CD8-positive, alpha-beta memory T cell (primary cell): ENCODE results near the gene ISX. TPM values are rescaled to one million over a fixed set of nuclear protein-coding genes. Genes with fewer than 3 reads are reported as not detected.

Source experiments
- CTCF ChIA-PET: fragments of 350-600 bp; sonication (Branson Sonifier 250); formaldehyde crosslinking; loops from one replicate; lab custom pipeline; 2021; ENCODE audit warnings: antibody characterized with exemption; lab: Charles Lee
- POLR2A ChIA-PET: fragments of 350-600 bp; sonication (Branson Sonifier 250); formaldehyde crosslinking; loops from one replicate; lab custom pipeline; 2021; ENCODE audit warnings: antibody characterized with exemption; lab: Charles Lee
- DNase-seq, 5 donors: peaks; one replicate each; pipeline versions ENCODE4 v3.0.0 to v3.0.0-alpha.2; 2020 to 2022; ENCODE audit warnings: mixed read lengths in 1 of 5
- H3K27ac ChIP-seq: one replicate; pipeline ENCODE4 v1.7.0; 2013; ENCODE audit warnings: low read depth, mild to moderate bottlenecking, low read length, moderate library complexity
- H3K27me3 ChIP-seq: 2 replicates; pipeline ENCODE4 v1.7.0; 2013; ENCODE audit warnings: low read length, mild to moderate bottlenecking; ENCODE audit not compliant: insufficient read depth, poor library complexity, severe bottlenecking
- H3K36me3 ChIP-seq: 2 replicates; pipeline ENCODE4 v1.7.0; 2013; ENCODE audit warnings: mild to moderate bottlenecking, low read length, moderate library complexity; ENCODE audit not compliant: insufficient read depth
- H3K4me1 ChIP-seq: 2 replicates; pipeline ENCODE4 v1.7.0; 2013; ENCODE audit warnings: mild to moderate bottlenecking, low read length, moderate library complexity; ENCODE audit not compliant: insufficient read depth
- H3K4me3 ChIP-seq: 2 replicates; pipeline ENCODE4 v1.7.0; 2013; ENCODE audit warnings: mild to moderate bottlenecking, low read length
- H3K9me3 ChIP-seq: 2 replicates; pipeline ENCODE4 v1.7.0; 2013; ENCODE audit warnings: mild to moderate bottlenecking, low read length
- H3K27ac Mint-ChIP-seq, 8 donors: one replicate each; pipeline ENCODE4 v1.8.0; 2020 to 2021; ENCODE audit warnings: mixed read lengths in 8 of 8, mild to moderate bottlenecking in 6 of 8, inconsistent platforms in 3 of 8, moderate library complexity in 3 of 8
- H3K27me3 Mint-ChIP-seq, 2 donors: one replicate each; pipeline ENCODE4 v1.8.0; 2020 to 2021; ENCODE audit warnings: mixed read lengths in 2 of 2, mild to moderate bottlenecking in 1 of 2, moderate library complexity in 1 of 2
- H3K36me3 Mint-ChIP-seq, 3 donors: one replicate each; pipeline ENCODE4 v1.8.0; 2020 to 2021; ENCODE audit warnings: mixed read lengths in 3 of 3, inconsistent platforms in 1 of 3, mild to moderate bottlenecking in 1 of 3
- H3K4me1 Mint-ChIP-seq, 3 donors: one replicate each; pipeline ENCODE4 v1.8.0; 2020 to 2021; ENCODE audit warnings: mixed read lengths in 3 of 3, inconsistent platforms in 1 of 3, mild to moderate bottlenecking in 1 of 3
- H3K4me3 Mint-ChIP-seq, 7 donors: one replicate each; pipeline ENCODE4 v1.8.0; 2020 to 2021; ENCODE audit warnings: mixed read lengths in 7 of 7, mild to moderate bottlenecking in 6 of 7, moderate library complexity in 4 of 7, inconsistent platforms in 2 of 7
- H3K9me3 Mint-ChIP-seq, 5 donors: one replicate each; pipeline ENCODE4 v1.8.0; 2020 to 2022; ENCODE audit warnings: mixed read lengths in 5 of 5, mild to moderate bottlenecking in 3 of 5, moderate library complexity in 2 of 5, inconsistent platforms in 1 of 5
- polyA plus RNA-seq: library from polyadenylated mRNA; unstranded; fragments of 300-500 nt; fragmentation: Illumina TruSeq; gene quantifications from one replicate; pipeline ENCODE4 v1.2.3, GENCODE V29; 2021
- total RNA-seq, 2 experiments: library from RNA; stranded (reverse); gene quantifications; one replicate each; pipeline ENCODE4 v1.2.3, GENCODE V29; 2021

ISX gene
- total and polyA plus RNA-seq, 3 experiments from 2014 or later, result not detected

- no peaks in the 10 kb centered on the region for H3K36me3 Mint-ChIP-seq
- Histone ChIP-seq H3K4me1 (no peaks in the 10 kb centered on the region), H3K9me3 (no peaks in the 10 kb centered on the region), H3K4me3 (no peak overlapping the region), H3K27ac (no peak overlapping the region), H3K27me3 (no peaks in the 10 kb centered on the region), H3K36me3 (no peaks in the 10 kb centered on the region)
- H3K9me3 Mint-ChIP-seq, result no peaks in the 10 kb centered on the region
- no peak for DNase-seq
- ChIA-PET CTCF (no interaction called here), POLR2A (no interaction called here)
- no peak overlapping the region for H3K27ac Mint-ChIP-seq
- peaks cover 8 to 32% of the 10 kb centered on the region in 2 donors for H3K27me3 Mint-ChIP-seq
- H3K4me1 Mint-ChIP-seq, result no peaks in the 10 kb centered on the region
- no peak overlapping the region for H3K4me3 Mint-ChIP-seq
Measured at GRCh38 chr22:35098921-35099320, 33.0 kb downstream of the ISX start.

GRCh38 chr22:35099883-35100282 is 33.9 kb downstream of the ISX start:
- no peaks in the 10 kb centered on the region for H3K36me3 ChIP-seq
- H3K27ac ChIP-seq, result no peak overlapping the region
- H3K27me3 Mint-ChIP-seq, result peaks cover 4 to 28% of the 10 kb centered on the region in 2 donors
- H3K27me3 ChIP-seq, result no peaks in the 10 kb centered on the region
- no peak overlapping the region for H3K4me3 ChIP-seq
- H3K27ac Mint-ChIP-seq, result no peak overlapping the region
- H3K36me3 Mint-ChIP-seq, result no peaks in the 10 kb centered on the region
- DNase-seq, result no peak
- ChIA-PET POLR2A (no interaction called here), CTCF (no interaction called here)
- H3K9me3 Mint-ChIP-seq, result no peaks in the 10 kb centered on the region
- H3K4me1 Mint-ChIP-seq, result no peaks in the 10 kb centered on the region
- H3K4me3 Mint-ChIP-seq, result no peak overlapping the region
- no peaks in the 10 kb centered on the region for H3K9me3 ChIP-seq
- no peaks in the 10 kb centered on the region for H3K4me1 ChIP-seq

DNA sequence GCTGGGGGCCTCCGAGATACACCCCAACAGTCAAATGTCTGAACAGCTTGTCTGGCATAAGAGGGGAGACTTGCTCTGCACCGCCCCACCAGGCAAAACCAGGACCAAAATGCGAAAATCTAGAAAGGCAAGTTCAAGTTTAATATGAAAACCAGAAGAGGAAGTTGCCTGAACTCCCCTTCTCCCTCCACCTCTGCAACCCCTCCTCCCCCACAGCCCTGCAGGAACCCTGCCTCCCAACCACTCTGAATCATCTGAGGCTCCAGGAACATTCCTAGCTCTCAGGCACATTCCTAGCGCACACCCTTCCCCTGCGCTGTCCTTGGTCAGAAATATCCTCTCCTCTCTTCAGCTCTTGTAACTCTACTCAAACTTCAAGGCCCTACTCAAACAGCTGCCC is 36.7 kb downstream of the ISX start:
- Mint-ChIP-seq H3K27me3 (peaks cover 0 to 6% of the 10 kb centered on the region in 2 donors), H3K4me3 (no peak overlapping the region), H3K36me3 (no peaks in the 10 kb centered on the region), H3K4me1 (no peaks in the 10 kb centered on the region), H3K27ac (no peak overlapping the region), H3K9me3 (no peaks in the 10 kb centered on the region)
- no peak for DNase-seq
- Histone ChIP-seq H3K4me1 (no peaks in the 10 kb centered on the region), H3K36me3 (no peaks in the 10 kb centered on the region), H3K9me3 (no peaks in the 10 kb centered on the region), H3K27me3 (no peaks in the 10 kb centered on the region), H3K4me3 (no peak overlapping the region), H3K27ac (no peak overlapping the region)
- ChIA-PET POLR2A (no interaction called here), CTCF (no interaction called here)

GRCh38 chr22:35103761-35104160 is 37.8 kb downstream of the ISX start:
- H3K36me3 ChIP-seq, result no peaks in the 10 kb centered on the region
- no peaks in the 10 kb centered on the region for H3K4me1 Mint-ChIP-seq
- H3K36me3 Mint-ChIP-seq, result no peaks in the 10 kb centered on the region
- H3K9me3 ChIP-seq, result no peaks in the 10 kb centered on the region
- no peak overlapping the region for H3K4me3 ChIP-seq
- peaks cover 0 to 10% of the 10 kb centered on the region in 2 donors for H3K27me3 Mint-ChIP-seq
- H3K27ac Mint-ChIP-seq, result no peak overlapping the region
- no peak for DNase-seq
- ChIA-PET CTCF (no interaction called here), POLR2A (no interaction called here)
- H3K27me3 ChIP-seq, result no peaks in the 10 kb centered on the region
- H3K9me3 Mint-ChIP-seq, result peaks cover 0 to 4% (median 0%) of the 10 kb centered on the region in 5 donors
- H3K4me1 ChIP-seq, result no peaks in the 10 kb centered on the region
- no peak overlapping the region for H3K4me3 Mint-ChIP-seq
- H3K27ac ChIP-seq, result no peak overlapping the region

- no peaks in the 10 kb centered on the region for H3K4me1 ChIP-seq
- no peak for DNase-seq
- no peaks in the 10 kb centered on the region for H3K4me1 Mint-ChIP-seq
- CTCF ChIA-PET, result no interaction called here
- H3K4me3 Mint-ChIP-seq, result no peak overlapping the region
- no peak overlapping the region for H3K27ac ChIP-seq
- H3K36me3 Mint-ChIP-seq, result no peaks in the 10 kb centered on the region
- no peak overlapping the region for H3K4me3 ChIP-seq
- H3K36me3 ChIP-seq, result no peaks in the 10 kb centered on the region
- H3K27ac Mint-ChIP-seq, result no peak overlapping the region
- peaks cover 0 to 17% of the 10 kb centered on the region in 2 donors for H3K27me3 Mint-ChIP-seq
- peaks cover 0 to 4% (median 0%) of the 10 kb centered on the region in 5 donors for H3K9me3 Mint-ChIP-seq
- no peaks in the 10 kb centered on the region for H3K9me3 ChIP-seq
- H3K27me3 ChIP-seq, result no peaks in the 10 kb centered on the region
- POLR2A ChIA-PET, result no interaction called here
Measured at GRCh38 chr22:35104491-35104890, 38.5 kb downstream of the ISX start.

DNA sequence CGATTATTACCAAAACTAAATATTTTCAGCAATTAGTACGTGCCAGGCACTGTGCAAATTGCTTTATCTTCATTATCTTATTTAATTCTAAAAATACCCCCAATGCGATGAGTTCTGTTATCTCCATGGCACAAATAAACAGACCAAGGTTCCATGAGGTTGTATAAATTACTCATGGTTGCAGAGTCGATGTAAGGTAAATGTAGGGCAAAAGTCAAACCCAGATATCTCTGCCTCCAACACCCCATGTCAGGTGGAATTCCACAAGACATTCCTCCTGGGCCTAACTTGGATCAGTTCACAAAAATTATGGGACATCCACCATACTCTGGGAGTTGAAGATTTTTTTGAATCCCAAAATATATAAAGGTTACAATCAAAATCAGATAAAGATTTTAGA is 43.7 kb downstream of the ISX start:
- H3K36me3 ChIP-seq, result no peaks in the 10 kb centered on the region
- no peak overlapping the region for H3K4me3 Mint-ChIP-seq
- no peaks in the 10 kb centered on the region for H3K27me3 ChIP-seq
- H3K36me3 Mint-ChIP-seq, result no peaks in the 10 kb centered on the region
- H3K9me3 Mint-ChIP-seq, result peaks cover 0 to 7% (median 0%) of the 10 kb centered on the region in 5 donors
- no peak overlapping the region for H3K27ac ChIP-seq
- ChIA-PET POLR2A (no interaction called here), CTCF (no interaction called here)
- no peaks in the 10 kb centered on the region for H3K9me3 ChIP-seq
- peaks cover 1 to 14% of the 10 kb centered on the region in 2 donors for H3K27me3 Mint-ChIP-seq
- DNase-seq, result no peak
- no peaks in the 10 kb centered on the region for H3K4me1 ChIP-seq
- no peak overlapping the region for H3K27ac Mint-ChIP-seq
- no peak overlapping the region for H3K4me3 ChIP-seq
- H3K4me1 Mint-ChIP-seq, result no peaks in the 10 kb centered on the region

GRCh38 chr22:35111244-35111643 is 45.3 kb downstream of the ISX start:
- Mint-ChIP-seq H3K9me3 (peaks cover 0 to 7% (median 0%) of the 10 kb centered on the region in 5 donors), H3K4me1 (no peaks in the 10 kb centered on the region), H3K36me3 (no peaks in the 10 kb centered on the region), H3K4me3 (no peak overlapping the region), H3K27ac (no peak overlapping the region), H3K27me3 (peaks cover 7 to 17% of the 10 kb centered on the region in 2 donors)
- H3K4me3 ChIP-seq, result no peak overlapping the region
- no peak overlapping the region for H3K27ac ChIP-seq
- DNase-seq, result no peak
- no peaks in the 10 kb centered on the region for H3K27me3 ChIP-seq
- H3K9me3 ChIP-seq, result no peaks in the 10 kb centered on the region
- ChIA-PET CTCF (no interaction called here), POLR2A (no interaction called here)
- H3K4me1 ChIP-seq, result no peaks in the 10 kb centered on the region
- no peaks in the 10 kb centered on the region for H3K36me3 ChIP-seq

GRCh38 chr22:35113341-35113740 is 47.4 kb downstream of the ISX start:
- peaks cover 0 to 5% (median 0%) of the 10 kb centered on the region in 5 donors for H3K9me3 Mint-ChIP-seq
- no peak overlapping the region for H3K4me3 Mint-ChIP-seq
- Histone ChIP-seq H3K9me3 (no peaks in the 10 kb centered on the region), H3K4me1 (no peaks in the 10 kb centered on the region), H3K4me3 (no peak overlapping the region), H3K27ac (no peak overlapping the region), H3K27me3 (no peaks in the 10 kb centered on the region), H3K36me3 (no peaks in the 10 kb centered on the region)
- no peak overlapping the region for H3K27ac Mint-ChIP-seq
- CTCF ChIA-PET, result no interaction called here
- POLR2A ChIA-PET, result no interaction called here
- H3K4me1 Mint-ChIP-seq, result no peaks in the 10 kb centered on the region
- no peak for DNase-seq
- peaks cover 7 to 15% of the 10 kb centered on the region in 2 donors for H3K27me3 Mint-ChIP-seq
- H3K36me3 Mint-ChIP-seq, result no peaks in the 10 kb centered on the region
